Measurements from ENCODE around the gene PDE7B.

The PDE7B gene

GRCh38 chr6:135851442-135852271 lies at the start of gene PDE7B:
TSS of gene PDE7B (plus strand) at chr6:135851701.
- no peak for DNase-seq

- no peak for DNase-seq
These were observed 49.6 kb upstream of the PDE7B start for GRCh38 chr6:135801755-135802465.

- DNase-seq = no peak
These were observed 41.0 kb upstream of the PDE7B start for GRCh38 chr6:135810486-135810885.

GRCh38 chr6:135811170-135811569 lies 40.3 kb upstream of the PDE7B start:
- DNase-seq = no peak

- DNase-seq = no peak
These were observed 39.6 kb upstream of the PDE7B start for GRCh38 chr6:135811644-135812526.

GRCh38 chr6:135813401-135813800 lies 38.1 kb upstream of the PDE7B start:
- DNase-seq = no peak

GRCh38 chr6:135814043-135814442 lies 37.5 kb upstream of the PDE7B start:
- DNase-seq = no peak

GRCh38 chr6:135815216-135815615 lies 36.3 kb upstream of the PDE7B start:
- no peak for DNase-seq

GRCh38 chr6:135817035-135817434 lies 34.5 kb upstream of the PDE7B start:
- DNase-seq = no peak

GRCh38 chr6:135819665-135820064 lies 31.8 kb upstream of the PDE7B start:
- no peak for DNase-seq

- no peak for DNase-seq
These were observed 31.2 kb upstream of the PDE7B start for GRCh38 chr6:135820340-135820739.

- no peak for DNase-seq
These were observed 27.6 kb upstream of the PDE7B start for GRCh38 chr6:135823851-135824250.

GRCh38 chr6:135826236-135826804 lies 25.2 kb upstream of the PDE7B start:
- DNase-seq = no peak

- no peak for DNase-seq
These were observed 23.5 kb upstream of the PDE7B start for GRCh38 chr6:135828021-135828420.

GRCh38 chr6:135830452-135830881 lies 21.0 kb upstream of the PDE7B start:
- DNase-seq = no peak

- no peak for DNase-seq
These were observed 20.5 kb upstream of the PDE7B start for GRCh38 chr6:135831016-135831415.

GRCh38 chr6:135832166-135832565 lies 19.3 kb upstream of the PDE7B start:
- DNase-seq = no peak

- no peak for DNase-seq
These were observed 17.7 kb upstream of the PDE7B start for GRCh38 chr6:135833771-135834170.

GRCh38 chr6:135837735-135838449 lies 13.6 kb upstream of the PDE7B start:
- no peak for DNase-seq

GRCh38 chr6:135839121-135839520 lies 12.4 kb upstream of the PDE7B start:
- DNase-seq = no peak

GRCh38 chr6:135842618-135843392 lies 8.7 kb upstream of the PDE7B start:
- DNase-seq = no peak

Data from NCI-H1105 (cell line).